Activated CD4-positive, CD25-positive, alpha-beta regulatory T cell treated with anti-CD3 and anti-CD28 coated beads, Interleukin-2, amount 50 U/mL, for 72 hours (primary cell): ENCODE results near the gene DDX1.
"Not testable (repeated sequence)": the region's sequence is repeated elsewhere in the genome, so short reads cannot be mapped to it uniquely, and the experiment has no call there.

Source experiments
- DNase-seq: peaks from one replicate; pipeline ENCODE4 v3.0.0; 2021

Gene DDX1

GRCh38 chr2:15618449-15618855 lies 26.8 kb downstream of the DDX1 start:
- DNase-seq, result no peak

GRCh38 chr2:15619076-15619475 lies 27.4 kb downstream of the DDX1 start:
- no peak for DNase-seq

DNA sequence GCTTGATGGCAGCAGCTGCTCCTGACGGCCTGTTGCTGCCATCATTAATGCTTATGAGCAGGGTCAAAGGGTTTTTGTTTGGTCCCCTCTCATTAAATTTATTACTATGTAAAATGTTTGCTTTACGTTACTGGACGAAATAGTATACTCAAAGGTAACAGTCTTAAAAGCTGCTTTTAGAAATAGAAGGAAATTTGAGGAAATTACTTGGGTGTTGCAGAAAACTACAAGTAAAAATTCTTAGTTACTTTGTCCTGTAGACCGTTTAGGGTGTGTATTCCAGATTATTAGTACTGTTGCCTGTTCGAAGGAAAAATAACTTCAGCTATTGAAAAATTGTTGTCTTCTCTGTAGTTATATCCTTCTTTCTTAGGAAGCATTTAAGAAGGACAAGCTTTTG lies 27.8 kb downstream of the DDX1 start:
- no peak for DNase-seq

DNA sequence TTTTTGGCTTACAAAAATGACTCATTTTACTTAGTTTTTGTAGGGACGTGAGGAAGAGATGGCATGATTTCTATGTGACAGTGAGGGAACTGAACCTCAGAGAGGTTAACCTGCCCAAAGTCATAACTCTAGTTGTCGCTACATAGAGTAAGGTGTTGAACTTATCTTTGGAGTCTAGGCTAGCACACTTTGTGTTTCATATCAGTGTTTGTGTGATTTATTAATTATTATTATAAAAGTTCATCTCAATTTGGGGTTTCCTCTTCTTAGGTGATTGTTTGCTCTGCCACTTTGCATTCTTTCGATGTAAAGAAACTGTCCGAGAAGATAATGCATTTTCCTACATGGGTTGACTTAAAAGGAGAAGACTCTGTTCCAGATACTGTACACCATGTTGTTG lies 28.3 kb downstream of the DDX1 start:
- no peak for DNase-seq

DNA sequence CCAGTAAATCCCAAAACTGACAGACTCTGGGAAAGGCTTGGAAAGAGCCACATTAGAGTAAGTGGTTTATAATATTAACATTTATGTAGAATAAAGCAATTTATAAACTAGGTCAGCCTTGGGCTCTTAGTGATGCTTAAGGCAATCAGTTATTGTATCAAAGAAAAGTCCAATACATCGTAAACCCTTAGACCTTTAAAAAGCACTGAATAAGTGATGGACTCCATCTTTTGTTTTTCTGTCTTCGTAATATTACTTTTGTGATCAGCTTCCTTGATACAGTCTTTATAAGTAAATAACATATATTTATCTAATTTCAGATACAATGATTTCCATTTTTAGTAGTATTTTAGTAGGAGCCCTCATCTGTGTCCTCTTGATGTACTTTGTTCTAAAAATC lies 28.7 kb downstream of the DDX1 start:
- DNase-seq, result no peak

- DNase-seq, result no peak
These were observed 29.3 kb downstream of the DDX1 start for GRCh38 chr2:15620857-15621471.

DNA sequence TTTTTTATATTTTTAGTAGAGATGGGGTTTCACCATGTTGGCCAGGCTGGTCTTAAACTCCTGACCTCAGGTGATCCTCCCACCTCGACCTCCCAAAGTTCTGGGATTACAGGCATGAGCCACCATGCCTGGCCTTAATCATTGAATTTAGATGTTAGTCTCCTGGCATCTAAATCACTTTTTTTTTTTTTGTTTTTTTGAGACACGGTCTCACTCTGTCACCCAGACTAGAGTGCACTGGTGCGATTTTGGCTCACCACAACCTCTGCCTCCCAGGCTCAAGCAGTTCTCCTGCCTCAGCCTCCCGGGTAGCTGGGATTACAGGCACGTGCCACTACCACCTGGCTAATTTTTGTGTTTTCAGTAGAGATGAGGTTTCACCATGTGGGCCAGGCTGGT lies 29.8 kb downstream of the DDX1 start:
- not testable (repeated sequence) for DNase-seq

DNA sequence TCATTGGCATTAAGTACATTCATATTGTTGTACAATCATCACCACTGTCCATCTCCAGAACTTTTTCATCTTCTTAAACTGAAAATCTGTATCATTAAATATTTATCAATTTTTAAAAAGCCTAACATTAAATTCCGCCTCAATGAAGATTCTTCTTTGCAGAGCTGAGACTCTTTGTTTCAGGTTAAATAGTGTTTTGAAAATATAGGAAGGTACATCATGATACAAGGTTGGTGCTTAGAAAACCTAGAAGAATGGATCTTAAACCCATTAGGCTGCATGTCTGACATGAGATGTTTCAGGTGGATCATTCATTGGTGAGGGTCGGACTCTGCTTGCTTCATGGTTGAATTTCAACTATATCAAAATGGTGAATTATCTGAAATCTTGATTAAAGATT lies 30.5 kb downstream of the DDX1 start:
- no peak for DNase-seq

GRCh38 chr2:15622614-15623480 lies 31.2 kb downstream of the DDX1 start:
- DNase-seq, result no peak

DNA sequence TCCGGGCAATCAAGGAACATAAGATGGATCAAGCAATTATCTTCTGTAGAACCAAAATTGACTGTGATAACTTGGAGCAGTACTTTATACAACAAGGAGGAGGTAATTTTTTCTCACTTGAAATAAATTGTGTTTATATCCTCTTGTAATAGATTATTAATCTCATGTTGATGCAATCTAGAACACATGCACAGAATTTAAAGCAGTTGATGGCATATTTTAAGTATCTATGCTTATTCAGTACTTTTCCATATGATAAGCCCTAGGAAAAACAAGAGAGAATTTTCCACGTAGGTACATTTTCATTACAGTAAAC lies 31.8 kb downstream of the DDX1 start:
- DNase-seq, result no peak

DNA sequence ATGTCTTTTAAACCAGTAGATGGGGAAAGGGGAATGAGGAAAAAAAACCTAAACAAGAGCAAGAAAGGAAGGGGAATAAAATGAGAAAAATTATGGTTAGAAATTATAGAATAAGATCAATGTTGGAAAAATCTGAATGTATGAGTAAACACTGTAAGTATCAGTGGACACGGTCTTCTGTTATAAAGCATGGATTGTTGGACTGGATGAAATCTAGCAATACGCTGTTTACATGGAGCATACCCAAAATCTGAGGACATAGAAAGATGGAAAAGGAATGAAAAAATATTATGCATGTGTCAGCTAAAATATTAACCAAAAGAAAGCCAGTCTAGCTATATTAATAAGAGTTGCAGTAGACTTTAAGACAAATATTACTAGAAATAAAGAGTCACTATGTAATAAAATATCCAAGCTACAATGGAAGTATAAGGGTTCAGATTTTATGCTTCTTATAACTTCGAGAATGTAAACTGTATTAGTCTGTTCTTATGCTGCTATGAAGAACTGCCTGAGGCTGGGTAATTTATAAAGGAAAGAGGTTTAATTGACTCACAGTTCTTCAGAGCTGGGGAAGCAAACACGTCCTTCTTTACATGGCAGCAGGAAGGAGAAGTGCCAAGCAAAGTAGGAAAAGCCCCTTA lies 32.4 kb downstream of the DDX1 start:
- no peak for DNase-seq

DNA sequence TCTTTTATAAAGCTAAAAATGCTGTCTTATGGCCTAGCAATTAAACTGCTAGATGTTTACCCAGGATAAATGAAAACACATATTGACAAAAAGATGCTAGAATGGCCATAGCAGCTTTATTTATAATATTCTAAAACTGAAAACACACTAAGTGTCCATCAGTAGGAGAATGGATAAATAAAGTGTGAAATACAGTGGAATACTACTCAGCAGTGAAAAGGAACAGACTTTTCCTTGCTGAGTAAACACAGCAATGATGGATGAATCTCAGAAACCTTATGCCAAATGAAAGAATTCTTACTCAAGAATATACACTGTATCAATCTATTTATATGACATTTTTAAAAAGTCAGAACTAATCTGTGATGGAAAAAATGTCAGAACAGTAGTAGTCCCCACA lies 33.2 kb downstream of the DDX1 start:
- no peak for DNase-seq

DNA sequence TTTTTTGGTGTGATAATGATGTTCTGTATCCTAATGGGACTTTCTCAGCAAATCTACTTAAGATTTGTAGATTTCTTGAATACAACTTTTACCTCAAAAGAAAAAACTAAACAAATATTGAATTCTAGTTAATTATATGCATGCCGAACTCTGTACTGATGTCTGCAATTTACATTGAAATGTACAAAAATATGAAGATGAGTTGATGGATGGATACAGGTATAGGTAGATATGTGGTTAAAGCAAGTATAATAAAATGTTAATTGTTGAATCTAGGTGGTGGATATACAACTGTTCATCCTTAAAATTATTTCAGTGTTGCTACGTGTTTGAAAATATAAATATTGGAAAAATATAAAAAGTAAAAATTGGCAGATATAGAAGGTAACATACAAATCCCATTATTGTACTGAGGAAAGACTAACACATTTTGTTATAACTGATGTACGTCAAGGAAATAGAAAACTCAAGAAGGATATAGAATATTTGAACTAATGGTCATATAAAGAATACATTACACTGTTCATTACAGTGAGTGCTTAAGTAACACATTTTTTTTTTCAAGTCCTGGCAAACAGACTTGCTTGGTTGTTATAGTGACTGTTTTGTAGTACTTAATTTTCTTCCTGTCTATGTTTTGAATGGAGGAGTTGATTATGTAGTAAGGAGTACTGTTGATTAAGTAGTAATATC lies 33.8 kb downstream of the DDX1 start:
- DNase-seq, result no peak

- DNase-seq, result no peak
These were observed 34.5 kb downstream of the DDX1 start for GRCh38 chr2:15626126-15626525.

DNA sequence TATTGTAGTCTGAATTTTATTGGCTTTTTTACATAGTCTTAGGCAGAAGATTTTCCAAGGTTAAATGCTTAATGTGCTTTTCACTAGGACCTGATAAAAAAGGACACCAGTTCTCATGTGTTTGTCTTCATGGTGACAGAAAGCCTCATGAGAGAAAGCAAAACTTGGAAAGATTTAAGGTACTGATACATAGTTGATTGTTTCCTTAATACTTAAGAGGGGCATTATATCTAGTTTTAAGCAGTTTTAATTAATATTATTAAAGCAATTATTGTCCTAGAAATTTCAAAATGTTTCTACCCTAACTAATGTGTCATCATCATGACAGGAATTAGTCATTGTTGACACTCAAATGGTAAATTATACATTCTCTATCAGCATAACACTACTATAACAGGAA lies 35.3 kb downstream of the DDX1 start:
- DNase-seq, result no peak

DNA sequence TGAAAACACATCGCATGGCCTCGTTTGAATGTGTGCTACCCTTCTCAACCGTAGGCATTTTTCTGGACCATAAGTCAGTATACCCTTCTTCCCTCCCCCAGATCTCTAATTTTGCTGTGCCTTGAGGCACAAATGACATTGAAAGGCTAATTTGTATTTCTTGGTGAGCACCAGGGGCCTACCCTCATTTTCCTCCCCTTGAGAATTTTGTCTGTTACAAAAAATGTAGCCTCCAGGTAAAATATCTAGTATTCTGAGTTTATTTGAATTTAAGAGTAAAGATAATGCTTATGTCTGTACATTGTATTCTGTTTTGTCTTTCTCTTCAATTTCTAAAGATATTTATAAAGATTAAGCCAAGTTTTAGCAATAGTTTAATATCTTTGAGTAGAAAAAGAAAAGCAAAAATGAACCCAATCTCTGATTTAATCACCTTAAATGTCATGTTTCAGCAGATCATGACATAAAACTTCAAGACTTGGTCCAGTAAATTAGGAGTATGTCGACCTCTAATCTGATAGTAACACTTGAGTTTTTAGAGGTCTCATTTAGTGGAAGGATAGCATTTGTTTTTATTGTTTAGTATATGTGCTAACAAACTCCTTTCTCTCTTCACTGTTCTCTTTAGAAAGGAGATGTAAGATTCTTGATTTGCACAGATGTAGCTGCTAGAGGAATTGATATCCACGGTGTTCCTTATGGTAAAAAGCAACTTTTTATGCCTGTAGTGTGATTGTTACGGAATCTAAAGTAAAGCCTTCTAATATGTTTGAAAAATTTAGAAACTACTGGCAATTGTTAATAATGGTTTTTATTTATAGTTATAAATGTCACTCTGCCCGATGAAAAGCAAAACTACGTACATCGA lies 36.4 kb downstream of the DDX1 start:
- no peak for DNase-seq

GRCh38 chr2:15628899-15629855 lies 37.5 kb downstream of the DDX1 start:
- no peak for DNase-seq

GRCh38 chr2:15630121-15630977 lies 38.7 kb downstream of the DDX1 start:
- no peak for DNase-seq

DNA sequence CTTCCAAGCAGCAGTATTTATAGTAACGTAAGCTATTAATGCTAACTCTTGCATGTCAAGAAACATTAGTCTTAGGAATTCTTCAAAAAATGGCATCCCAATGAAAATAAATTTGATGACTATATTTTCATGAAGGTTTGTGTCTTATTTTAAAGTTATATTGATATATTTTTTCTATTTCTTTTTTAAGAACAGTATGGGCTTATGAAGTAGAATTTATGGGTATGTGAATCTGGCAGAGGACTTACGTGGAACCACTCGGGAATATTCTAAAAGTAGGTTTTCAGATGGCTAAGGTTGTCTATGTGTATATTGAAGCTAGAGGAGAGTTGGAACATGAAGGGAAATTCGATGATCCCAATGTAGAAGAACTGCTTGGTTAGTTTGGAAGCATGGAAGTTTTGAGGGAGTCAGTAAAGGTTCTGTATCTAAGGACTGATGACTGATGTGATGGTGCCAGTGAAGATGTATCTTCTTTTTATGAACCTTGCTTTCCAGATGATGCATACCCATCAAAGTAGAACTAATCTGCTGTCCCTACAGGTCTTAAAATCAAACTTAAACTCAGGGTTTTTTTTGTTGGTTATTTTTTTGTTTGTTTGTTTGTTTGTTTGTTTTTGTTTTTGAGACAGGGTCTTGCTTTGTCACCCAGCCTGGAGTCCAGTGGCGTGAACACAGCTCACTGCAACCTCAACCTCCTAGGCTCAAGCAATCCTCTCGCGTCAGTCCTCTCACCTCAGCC lies 39.5 kb downstream of the DDX1 start:
- no peak for DNase-seq

GRCh38 chr2:15631883-15632282 lies 40.2 kb downstream of the DDX1 start:
- DNase-seq, result no peak
